ENCODE measurements around the gene MAG.

DNA sequence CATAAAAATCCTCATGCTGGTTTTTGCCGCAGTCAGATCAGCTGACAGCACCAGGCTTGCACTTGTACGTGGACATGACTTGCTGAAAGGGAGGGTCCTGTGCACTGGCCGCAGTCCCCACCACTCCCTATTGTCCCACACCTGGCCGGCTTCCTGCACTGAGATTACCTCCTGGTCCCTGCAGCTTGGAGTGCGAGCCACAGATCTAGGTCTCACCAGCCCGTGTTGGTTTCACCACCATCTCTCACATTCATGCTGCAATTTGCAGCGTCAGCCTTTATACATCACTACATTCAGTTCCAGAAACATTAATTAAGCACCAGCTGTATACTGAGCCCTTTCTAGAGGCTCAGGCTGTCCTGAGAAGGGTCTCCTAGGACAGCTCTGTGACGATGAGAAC lies 22.1 kb downstream of the MAG start:
- TF ChIP-seq OSR1 (CRISPR knock-in tag; IDR thresholded peaks at IDR 0.05) (no peak), ZNF8 (CRISPR knock-in tag; IDR thresholded peaks at IDR 0.05) (no peak), ZFP30 (CRISPR knock-in tag; IDR thresholded peaks at IDR 0.05) (no peak), ISL1 (CRISPR knock-in tag; IDR thresholded peaks at IDR 0.05) (no peak), ZFP3 (CRISPR knock-in tag; IDR thresholded peaks at IDR 0.05) (no peak), TOX (CRISPR knock-in tag; IDR thresholded peaks at IDR 0.05; ENCODE audit: borderline replicate concordance) (no peak), SNAI2 (CRISPR knock-in tag; IDR thresholded peaks at IDR 0.05) (no peak), ARNTL (CRISPR knock-in tag; IDR thresholded peaks at IDR 0.05; ENCODE audit: borderline replicate concordance, low read depth) (no peak), GLIS3 (CRISPR knock-in tag; IDR thresholded peaks at IDR 0.05) (no peak)
- TF ChIP-seq, protein P1, sequence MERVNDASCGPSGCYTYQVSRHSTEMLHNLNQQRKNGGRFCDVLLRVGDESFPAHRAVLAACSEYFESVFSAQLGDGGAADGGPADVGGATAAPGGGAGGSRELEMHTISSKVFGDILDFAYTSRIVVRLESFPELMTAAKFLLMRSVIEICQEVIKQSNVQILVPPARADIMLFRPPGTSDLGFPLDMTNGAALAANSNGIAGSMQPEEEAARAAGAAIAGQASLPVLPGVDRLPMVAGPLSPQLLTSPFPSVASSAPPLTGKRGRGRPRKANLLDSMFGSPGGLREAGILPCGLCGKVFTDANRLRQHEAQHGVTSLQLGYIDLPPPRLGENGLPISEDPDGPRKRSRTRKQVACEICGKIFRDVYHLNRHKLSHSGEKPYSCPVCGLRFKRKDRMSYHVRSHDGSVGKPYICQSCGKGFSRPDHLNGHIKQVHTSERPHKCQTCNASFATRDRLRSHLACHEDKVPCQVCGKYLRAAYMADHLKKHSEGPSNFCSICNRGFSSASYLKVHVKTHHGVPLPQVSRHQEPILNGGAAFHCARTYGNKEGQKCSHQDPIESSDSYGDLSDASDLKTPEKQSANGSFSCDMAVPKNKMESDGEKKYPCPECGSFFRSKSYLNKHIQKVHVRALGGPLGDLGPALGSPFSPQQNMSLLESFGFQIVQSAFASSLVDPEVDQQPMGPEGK (CRISPR knock-in tag; IDR thresholded peaks at IDR 0.05; ENCODE audit: borderline replicate concordance) = no peak
- TF ChIP-seq, protein P2, sequence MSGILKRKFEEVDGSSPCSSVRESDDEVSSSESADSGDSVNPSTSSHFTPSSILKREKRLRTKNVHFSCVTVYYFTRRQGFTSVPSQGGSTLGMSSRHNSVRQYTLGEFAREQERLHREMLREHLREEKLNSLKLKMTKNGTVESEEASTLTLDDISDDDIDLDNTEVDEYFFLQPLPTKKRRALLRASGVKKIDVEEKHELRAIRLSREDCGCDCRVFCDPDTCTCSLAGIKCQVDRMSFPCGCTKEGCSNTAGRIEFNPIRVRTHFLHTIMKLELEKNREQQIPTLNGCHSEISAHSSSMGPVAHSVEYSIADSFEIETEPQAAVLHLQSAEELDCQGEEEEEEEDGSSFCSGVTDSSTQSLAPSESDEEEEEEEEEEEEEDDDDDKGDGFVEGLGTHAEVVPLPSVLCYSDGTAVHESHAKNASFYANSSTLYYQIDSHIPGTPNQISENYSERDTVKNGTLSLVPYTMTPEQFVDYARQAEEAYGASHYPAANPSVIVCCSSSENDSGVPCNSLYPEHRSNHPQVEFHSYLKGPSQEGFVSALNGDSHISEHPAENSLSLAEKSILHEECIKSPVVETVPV (CRISPR knock-in tag; IDR thresholded peaks at IDR 0.05) = no peak
- TF ChIP-seq, protein P3, sequence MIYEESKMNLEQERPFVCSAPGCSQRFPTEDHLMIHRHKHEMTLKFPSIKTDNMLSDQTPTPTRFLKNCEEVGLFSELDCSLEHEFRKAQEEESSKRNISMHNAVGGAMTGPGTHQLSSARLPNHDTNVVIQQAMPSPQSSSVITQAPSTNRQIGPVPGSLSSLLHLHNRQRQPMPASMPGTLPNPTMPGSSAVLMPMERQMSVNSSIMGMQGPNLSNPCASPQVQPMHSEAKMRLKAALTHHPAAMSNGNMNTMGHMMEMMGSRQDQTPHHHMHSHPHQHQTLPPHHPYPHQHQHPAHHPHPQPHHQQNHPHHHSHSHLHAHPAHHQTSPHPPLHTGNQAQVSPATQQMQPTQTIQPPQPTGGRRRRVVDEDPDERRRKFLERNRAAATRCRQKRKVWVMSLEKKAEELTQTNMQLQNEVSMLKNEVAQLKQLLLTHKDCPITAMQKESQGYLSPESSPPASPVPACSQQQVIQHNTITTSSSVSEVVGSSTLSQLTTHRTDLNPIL (CRISPR knock-in tag; IDR thresholded peaks at IDR 0.05; ENCODE audit: low read depth) = no peak

Measured in SK-N-SH treated with all-trans-retinoic acid at 6 μM for 48 hours (cell line).